Thyroid gland (tissue), 4 donors: ENCODE data around the gene FOXN3. TPM values are rescaled to one million over a fixed set of nuclear protein-coding genes. Genes with fewer than 3 reads are reported as not detected.

Experiments used
- DNase-seq, 2 donors: peaks; one replicate each; pipeline ENCODE4 v3.0.0-alpha.2; 2019
- H3K27ac ChIP-seq, 3 donors: fragments of 200-600 bp; sonication (generic); 1 replicate in 2 of 3; 2 replicates in 1 of 3; pipeline ENCODE4 v1.5.1; 2016 to 2019; ENCODE audit warnings: mild to moderate bottlenecking in 1 of 3, moderate library complexity in 1 of 3
- H3K27me3 ChIP-seq: fragments of 200-600 bp; sonication (generic); one replicate; pipeline ENCODE4 v1.5.1; 2019
- H3K36me3 ChIP-seq, 2 donors: fragments of 200-600 bp; sonication (generic); one replicate each; pipeline ENCODE4 v1.5.1; 2016 to 2019
- H3K4me1 ChIP-seq, 2 donors: fragments of 200-600 bp; sonication (generic); one replicate each; pipeline ENCODE4 v1.5.1; 2017 to 2019
- H3K4me3 ChIP-seq, 3 donors: fragments of 200-600 bp; sonication (generic); replicated peaks in 1 of 3; 1 replicate in 2 of 3; 2 replicates in 1 of 3; pipeline ENCODE4 v1.5.1; 2016; ENCODE audit warnings: mild to moderate bottlenecking in 1 of 3
- H3K9me3 ChIP-seq: fragments of 200-600 bp; sonication (generic); one replicate; pipeline ENCODE4 v1.5.1; 2017
- CTCF ChIP-seq, 6 experiments: fragments of 200-600 bp in 3 of 6; fragments of 450-650 bp in 3 of 6; sonication (generic) in 3 of 6; IDR thresholded peaks; one replicate each; pipeline ENCODE4 v1.5.1; 2016 to 2019; ENCODE audit warnings: antibody characterized with exemption in 6 of 6, mild to moderate bottlenecking in 2 of 6, inconsistent platforms in 1 of 6, moderate library complexity in 1 of 6
- POLR2A ChIP-seq, 2 donors: fragments of 450-650 bp; IDR thresholded peaks; one replicate each; pipeline ENCODE4 v1.6.1; 2017; ENCODE audit warnings: antibody characterized with exemption in 2 of 2, mild to moderate bottlenecking in 2 of 2, moderate library complexity in 1 of 2
- WGBS, 2 donors: methylation state at CpG; one replicate each; pipeline ENCODE4 v1.1.5; 2017; 5-methylcytosine and 5-hydroxymethylcytosine counted together
- intact Hi-C: fragments of 100-400 bp; cut with DNase I; formaldehyde crosslinking; loops from one replicate; pipeline ENCODE4 v1.15.1; 2023
- total RNA-seq, 4 donors: library from RNA; depleted of rRNA; stranded (reverse); fragments of >200 nt; gene quantifications; one replicate each; pipeline ENCODE4 v1.2.3, GENCODE V29; 2016

Gene FOXN3
- total RNA-seq, 4 donors from 2014 or later: 38.7 to 70.1 (median 43.1) TPM

- Histone ChIP-seq H3K9me3 (no peaks in the 10 kb centered on the region), H3K36me3 (no peaks in the 10 kb centered on the region), H3K27ac (peak overlapping the region in 1 of 3 donors; percentile 45), H3K27me3 (no peaks in the 10 kb centered on the region), H3K4me3 (no peak overlapping the region), H3K4me1 (peaks cover 21 to 26% of the 10 kb centered on the region in 2 donors)
- WGBS, 2 donors: 93 to 99% methylated on average over 7 to 9 of the region's 9 CpGs
- TF ChIP-seq POLR2A (IDR thresholded peaks at IDR 0.05) (no peak), CTCF (IDR thresholded peaks at IDR 0.05) (no peak)
- DNase-seq: no peak
- intact Hi-C loops: no loop called here
Measured at GRCh38 chr14:89339158-89339557, 77.9 kb downstream of the FOXN3 start.

DNA sequence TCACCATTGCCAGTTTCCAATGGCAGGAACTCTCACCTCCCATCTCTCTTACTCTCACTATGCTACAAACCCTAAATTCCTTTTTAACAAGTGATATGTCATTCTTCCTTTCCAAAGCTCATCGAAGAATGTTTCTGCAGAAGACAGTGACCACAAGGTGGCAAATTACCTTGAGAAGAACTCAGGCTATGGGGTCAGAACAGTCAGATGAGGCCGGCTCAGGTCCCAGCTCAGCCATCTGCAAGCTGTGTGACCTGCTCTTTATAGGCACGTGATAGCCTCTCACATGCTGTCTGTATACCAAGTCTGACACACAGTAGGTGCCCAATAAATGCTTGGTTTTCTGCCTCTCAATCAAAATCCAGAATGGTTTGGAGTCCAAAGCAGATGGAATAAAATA is 80.7 kb downstream of the FOXN3 start:
- TF ChIP-seq CTCF (IDR thresholded peaks at IDR 0.05) (no peak), POLR2A (IDR thresholded peaks at IDR 0.05) (no peak)
- Histone ChIP-seq H3K4me1 (peaks cover 11 to 16% of the 10 kb centered on the region in 2 donors), H3K27me3 (no peaks in the 10 kb centered on the region), H3K27ac (no peak overlapping the region), H3K36me3 (no peaks in the 10 kb centered on the region), H3K4me3 (no peak overlapping the region), H3K9me3 (no peaks in the 10 kb centered on the region)
- WGBS, 2 donors: 89 to 91% methylated on average over 3 of the region's 3 CpGs
- no peak for DNase-seq
- intact Hi-C loops: no loop called here

DNA sequence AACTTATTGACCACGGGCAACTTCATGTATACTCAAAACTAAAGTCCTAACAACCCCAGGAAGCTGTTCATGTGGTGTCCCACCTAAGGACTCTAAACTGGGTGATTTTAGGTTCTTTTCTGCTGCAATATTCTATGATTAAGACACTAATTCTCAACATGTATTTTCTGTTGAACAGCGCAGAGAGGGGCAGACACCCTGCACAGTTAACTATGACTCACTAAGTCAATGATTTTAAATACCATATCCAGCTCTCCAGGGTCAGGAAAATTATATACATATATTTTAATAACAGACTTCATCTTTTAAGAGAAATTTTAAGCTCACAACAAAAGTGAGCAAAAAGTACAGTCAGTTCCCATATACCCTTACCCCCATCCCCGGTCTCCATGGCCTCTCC is 85.0 kb downstream of the FOXN3 start:
- no peak overlapping the region for H3K4me3 ChIP-seq
- intact Hi-C loops: no loop called here
- TF ChIP-seq POLR2A (IDR thresholded peaks at IDR 0.05) (no peak), CTCF (IDR thresholded peaks at IDR 0.05) (no peak)
- WGBS, 2 donors: 98 to 100% methylated on average over 3 of the region's 3 CpGs
- no peak overlapping the region for H3K27ac ChIP-seq
- no peaks in the 10 kb centered on the region for H3K27me3 ChIP-seq
- H3K9me3 ChIP-seq: no peaks in the 10 kb centered on the region
- no peak for DNase-seq
- H3K36me3 ChIP-seq: no peaks in the 10 kb centered on the region
- H3K4me1 ChIP-seq: no peaks in the 10 kb centered on the region

DNA sequence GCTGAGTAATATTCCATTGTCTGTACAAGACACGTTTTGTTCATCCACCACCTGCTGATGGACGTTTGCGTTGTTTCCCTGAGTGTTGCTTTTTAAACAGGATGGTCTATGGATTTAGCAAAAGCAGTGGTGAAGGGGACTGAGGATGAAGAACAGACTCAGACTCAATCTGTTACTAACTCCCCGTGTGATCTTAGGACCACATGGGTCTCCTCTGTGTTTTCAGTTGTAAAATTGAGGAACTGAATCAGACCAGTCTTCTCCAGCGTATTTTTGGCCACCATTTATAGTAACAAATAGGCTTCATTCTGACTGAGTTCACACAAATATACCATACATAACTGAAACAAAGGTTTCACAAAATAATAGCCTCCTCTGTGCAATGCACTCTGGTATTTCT is 85.6 kb downstream of the FOXN3 start:
- Histone ChIP-seq H3K4me3 (no peak overlapping the region), H3K27ac (no peak overlapping the region), H3K27me3 (no peaks in the 10 kb centered on the region), H3K9me3 (no peaks in the 10 kb centered on the region), H3K36me3 (no peaks in the 10 kb centered on the region), H3K4me1 (no peaks in the 10 kb centered on the region)
- TF ChIP-seq CTCF (IDR thresholded peaks at IDR 0.05): no peak
- TF ChIP-seq POLR2A (IDR thresholded peaks at IDR 0.05): no peak
- intact Hi-C loops: no loop called here
- WGBS, 2 donors: 94 to 96% methylated on average over 5 of the region's 5 CpGs
- DNase-seq: no peak

GRCh38 chr14:89330236-89331002 is 86.6 kb downstream of the FOXN3 start:
- DNase-seq: no peak
- TF ChIP-seq POLR2A (IDR thresholded peaks at IDR 0.05) (no peak), CTCF (IDR thresholded peaks at IDR 0.05) (no peak)
- Histone ChIP-seq H3K4me3 (no peak overlapping the region), H3K27ac (no peak overlapping the region), H3K36me3 (no peaks in the 10 kb centered on the region), H3K27me3 (no peaks in the 10 kb centered on the region), H3K4me1 (no peaks in the 10 kb centered on the region), H3K9me3 (no peaks in the 10 kb centered on the region)
- intact Hi-C loops: no loop called here
- 85 to 87% methylated on average over 11 of the region's 11 CpGs for WGBS, 2 donors
